OCI-LY3 (cell line): ENCODE measurements around the gene CCDC187.

Experiments used
- EZH2phosphoT487 ChIP-seq: fragments of 200-600 bp; shearing (Covaris generic); IDR thresholded peaks from 2 replicates; pipeline ENCODE4 v1.6.1; 2018; ENCODE audit warnings: antibody characterized with exemption, mixed run types, low read depth
- TF ChIP-seq, protein P1 (sequence below): fragments of 200-600, 300-600 bp; sonication (generic); IDR thresholded peaks from 2 replicates; pipeline ENCODE4 v1.5.1; 2014; ENCODE audit warnings: antibody characterized with exemption, low read length, low read depth

- TF ChIP-seq, protein P1, sequence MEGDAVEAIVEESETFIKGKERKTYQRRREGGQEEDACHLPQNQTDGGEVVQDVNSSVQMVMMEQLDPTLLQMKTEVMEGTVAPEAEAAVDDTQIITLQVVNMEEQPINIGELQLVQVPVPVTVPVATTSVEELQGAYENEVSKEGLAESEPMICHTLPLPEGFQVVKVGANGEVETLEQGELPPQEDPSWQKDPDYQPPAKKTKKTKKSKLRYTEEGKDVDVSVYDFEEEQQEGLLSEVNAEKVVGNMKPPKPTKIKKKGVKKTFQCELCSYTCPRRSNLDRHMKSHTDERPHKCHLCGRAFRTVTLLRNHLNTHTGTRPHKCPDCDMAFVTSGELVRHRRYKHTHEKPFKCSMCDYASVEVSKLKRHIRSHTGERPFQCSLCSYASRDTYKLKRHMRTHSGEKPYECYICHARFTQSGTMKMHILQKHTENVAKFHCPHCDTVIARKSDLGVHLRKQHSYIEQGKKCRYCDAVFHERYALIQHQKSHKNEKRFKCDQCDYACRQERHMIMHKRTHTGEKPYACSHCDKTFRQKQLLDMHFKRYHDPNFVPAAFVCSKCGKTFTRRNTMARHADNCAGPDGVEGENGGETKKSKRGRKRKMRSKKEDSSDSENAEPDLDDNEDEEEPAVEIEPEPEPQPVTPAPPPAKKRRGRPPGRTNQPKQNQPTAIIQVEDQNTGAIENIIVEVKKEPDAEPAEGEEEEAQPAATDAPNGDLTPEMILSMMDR = no peak
- TF ChIP-seq EZH2phosphoT487 = no peak
These were observed 54.7 kb downstream of the CCDC187 start for GRCh38 chr9:136248951-136249876.
